NCI-H1048 (cell line): ENCODE measurements around the gene XIAP.
"Not testable (repeated sequence)": the region's sequence is repeated elsewhere in the genome, so short reads cannot be mapped to it uniquely, and the experiment has no call there.

Experiments
- DNase-seq: peaks from one replicate; lab custom pipeline; 2025; lab: John Stamatoyannopoulos, UW

XIAP gene

GRCh38 chrX:123859846-123860838 is at the start of gene XIAP:
TSS of gene XIAP (plus strand) at chrX:123860053. CDS start at chrX:123885663, 25,610 bp downstream.
- no peak for DNase-seq

- no peak for DNase-seq
Measured at GRCh38 chrX:123814343-123814742, 45.5 kb upstream of the XIAP start.

GRCh38 chrX:123814934-123815394 is 44.9 kb upstream of the XIAP start:
- not testable (repeated sequence) for DNase-seq

- DNase-seq, result no peak
Measured at GRCh38 chrX:123817288-123817894, 42.5 kb upstream of the XIAP start.

- no peak for DNase-seq
Measured at GRCh38 chrX:123818243-123818642, 41.6 kb upstream of the XIAP start.

- no peak for DNase-seq
Measured at GRCh38 chrX:123822965-123823364, 36.9 kb upstream of the XIAP start.

- DNase-seq, result no peak
Measured at GRCh38 chrX:123830309-123830708, 29.5 kb upstream of the XIAP start.

GRCh38 chrX:123833387-123833786 is 26.5 kb upstream of the XIAP start:
- no peak for DNase-seq

- no peak for DNase-seq
Measured at GRCh38 chrX:123834116-123834515, 25.7 kb upstream of the XIAP start.

- DNase-seq, result no peak
Measured at GRCh38 chrX:123835661-123836371, 24.0 kb upstream of the XIAP start.

- not testable (repeated sequence) for DNase-seq
Measured at GRCh38 chrX:123845129-123845528, 14.7 kb upstream of the XIAP start.

- no peak for DNase-seq
Measured at GRCh38 chrX:123846577-123847038, 13.2 kb upstream of the XIAP start.

- no peak for DNase-seq
Measured at GRCh38 chrX:123847056-123847455, 12.8 kb upstream of the XIAP start.

- DNase-seq, result no peak
Measured at GRCh38 chrX:123849096-123849495, 10.8 kb upstream of the XIAP start.

GRCh38 chrX:123849906-123850305 is 9.9 kb upstream of the XIAP start:
- DNase-seq, result not testable (repeated sequence)

GRCh38 chrX:123851079-123851478 is 8.8 kb upstream of the XIAP start:
- DNase-seq, result no peak

- no peak for DNase-seq
Measured at GRCh38 chrX:123854329-123854728, 5.5 kb upstream of the XIAP start.

- DNase-seq, result peak; percentile 27
Measured at GRCh38 chrX:123859409-123859845, 426 bp upstream of the XIAP start.

- no peak for DNase-seq
Measured at GRCh38 chrX:123860983-123861382, 1.1 kb downstream of the XIAP start.

- no peak for DNase-seq
Measured at GRCh38 chrX:123869488-123869887, 9.6 kb downstream of the XIAP start.

GRCh38 chrX:123871309-123871708 is 11.5 kb downstream of the XIAP start:
- no peak for DNase-seq

- DNase-seq, result no peak
Measured at GRCh38 chrX:123873956-123874355, 14.1 kb downstream of the XIAP start.
